H1 (cell line): ENCODE results near the gene NET1. TPM values are rescaled to one million over a fixed set of nuclear protein-coding genes. Genes with fewer than 3 reads are reported as not detected.

ENCODE experiments used
- ATF2 ChIP-seq: IDR thresholded peaks from 2 replicates; pipeline ENCODE4 v1.6.1; 2012; ENCODE audit warnings: low read length, inconsistent platforms
- CBX5 ChIP-seq: fragments of 300-800, 300-1000 bp; sonication (generic); IDR thresholded peaks from 2 replicates; pipeline ENCODE4 v1.7.1; 2016; ENCODE audit warnings: antibody characterized with exemption, low read length, low read depth
- CHD7 ChIP-seq: fragments of 300-600 bp; sonication (generic); IDR thresholded peaks from 2 replicates; pipeline ENCODE4 v1.7.1; 2012; ENCODE audit warnings: low read length, moderate library complexity, mild to moderate bottlenecking, inconsistent platforms; ENCODE audit not compliant: insufficient replicate concordance
- GTF2F1 ChIP-seq: IDR thresholded peaks from 2 replicates; pipeline ENCODE4 v1.6.1; 2012; ENCODE audit warnings: low read depth, low read length, improper control_type of control experiment, borderline replicate concordance
- HDAC6 ChIP-seq: IDR thresholded peaks from one replicate; pipeline ENCODE4 v1.7.1; 2012; ENCODE audit warnings: low read depth, mild to moderate bottlenecking, inconsistent platforms, low read length, moderate library complexity
- JUN ChIP-seq: IDR thresholded peaks from 2 replicates; pipeline ENCODE4 v1.6.1; 2011; ENCODE audit warnings: low read depth, mild to moderate bottlenecking, improper control_type of control experiment, low read length
- JUND ChIP-seq: IDR thresholded peaks from 2 replicates; pipeline ENCODE4 v1.6.1; 2011; ENCODE audit warnings: mild to moderate bottlenecking, improper control_type of control experiment, low read length
- KDM1A ChIP-seq: fragments of 200-600, 300-600 bp; sonication (generic); IDR thresholded peaks from 2 replicates; pipeline ENCODE4 v1.7.1; 2016; ENCODE audit warnings: mild to moderate bottlenecking, low read length, borderline replicate concordance
- MAFK ChIP-seq: IDR thresholded peaks from 2 replicates; pipeline ENCODE4 v1.6.1; 2012; ENCODE audit warnings: low read depth, mild to moderate bottlenecking, improper control_type of control experiment, low read length
- TAF1 ChIP-seq: IDR thresholded peaks from 2 replicates; pipeline ENCODE4 v1.6.1; 2011; ENCODE audit warnings: mild to moderate bottlenecking, low read depth, low read length
- YY1 ChIP-seq: IDR thresholded peaks from 2 replicates; pipeline ENCODE4 v1.6.1; 2011; ENCODE audit warnings: low read depth, mild to moderate bottlenecking, low read length
- polyA plus RNA-seq, 7 experiments: library from polyadenylated mRNA; depleted of rRNA in 3 of 7; stranded (reverse) in 5 of 7; unstranded in 2 of 7; fragments of >200 nt in 5 of 7; fragments of 200-250 nt in 2 of 7; gene quantifications; 1 replicate in 5 of 7; 2 replicates in 1 of 7; 4 replicates in 1 of 7; pipeline versions ENCODE4 v1.2.1 to v1.2.3, GENCODE V29; 2011 to 2013; ENCODE audit warnings: missing spikeins in 2 of 7, mixed read lengths in 2 of 7
- total RNA-seq: library from RNA; stranded (reverse); fragmentation: NEBNext Ultra II Directional; extraction: Animal tissue kit (Norgen Biotek cat#: 25700); gene quantifications from 2 replicates; pipeline ENCODE4 v1.2.1, GENCODE V29; 2021

NET1 gene
- total and polyA plus RNA-seq, 2 of the 8 experiments (the other 6 are each of a cell fraction or from before 2014, with no cell fraction given), result 21.5 to 117 TPM

GRCh38 chr10:5393529-5393928 lies 18.8 kb upstream of the NET1 start (continued):
- no peak for TF ChIP-seq CHD7
- TF ChIP-seq ATF2, result no peak
- TF ChIP-seq MAFK, result no peak
- TF ChIP-seq JUND, result no peak
- TF ChIP-seq GTF2F1, result no peak
- no peak for TF ChIP-seq TAF1
- TF ChIP-seq JUN, result no peak
- TF ChIP-seq CBX5, result no peak
- TF ChIP-seq HDAC6, result no peak
- no peak for TF ChIP-seq KDM1A
- no peak for TF ChIP-seq YY1
